Smooth muscle cell of the coronary artery (primary cell): ENCODE results near the gene KLLN. TPM values are rescaled to one million over a fixed set of nuclear protein-coding genes. Genes with fewer than 3 reads are reported as not detected.

Experiments used
- total RNA-seq: library from RNA; depleted of rRNA; stranded (reverse); fragments of >200 nt; gene quantifications from 2 replicates; pipeline ENCODE4 v1.2.3, GENCODE V29; 2014; ENCODE audit warnings: low replicate concordance

KLLN gene, protein sequence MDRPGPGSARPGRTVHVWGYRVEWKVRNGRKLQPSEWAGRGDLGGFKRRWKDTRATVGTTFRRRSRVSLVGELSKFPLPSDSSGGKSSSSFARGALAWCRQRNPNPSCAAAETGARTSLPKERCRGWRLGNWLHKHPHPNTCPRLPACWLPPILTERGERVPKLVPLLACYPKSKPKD
- 0.12 and 0.30 TPM in 2 replicates for total RNA-seq

DNA sequence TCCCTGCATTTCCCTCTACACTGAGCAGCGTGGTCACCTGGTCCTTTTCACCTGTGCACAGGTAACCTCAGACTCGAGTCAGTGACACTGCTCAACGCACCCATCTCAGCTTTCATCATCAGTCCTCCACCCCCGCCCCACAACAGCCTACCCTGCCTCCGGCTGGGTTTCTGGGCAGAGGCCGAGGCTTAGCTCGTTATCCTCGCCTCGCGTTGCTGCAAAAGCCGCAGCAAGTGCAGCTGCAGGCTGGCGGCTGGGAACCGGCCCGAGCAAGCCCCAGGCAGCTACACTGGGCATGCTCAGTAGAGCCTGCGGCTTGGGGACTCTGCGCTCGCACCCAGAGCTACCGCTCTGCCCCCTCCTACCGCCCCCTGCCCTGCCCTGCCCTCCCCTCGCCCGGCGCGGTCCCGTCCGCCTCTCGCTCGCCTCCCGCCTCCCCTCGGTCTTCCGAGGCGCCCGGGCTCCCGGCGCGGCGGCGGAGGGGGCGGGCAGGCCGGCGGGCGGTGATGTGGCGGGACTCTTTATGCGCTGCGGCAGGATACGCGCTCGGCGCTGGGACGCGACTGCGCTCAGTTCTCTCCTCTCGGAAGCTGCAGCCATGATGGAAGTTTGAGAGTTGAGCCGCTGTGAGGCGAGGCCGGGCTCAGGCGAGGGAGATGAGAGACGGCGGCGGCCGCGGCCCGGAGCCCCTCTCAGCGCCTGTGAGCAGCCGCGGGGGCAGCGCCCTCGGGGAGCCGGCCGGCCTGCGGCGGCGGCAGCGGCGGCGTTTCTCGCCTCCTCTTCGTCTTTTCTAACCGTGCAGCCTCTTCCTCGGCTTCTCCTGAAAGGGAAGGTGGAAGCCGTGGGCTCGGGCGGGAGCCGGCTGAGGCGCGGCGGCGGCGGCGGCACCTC lies at the start of gene KLLN, which contains the start of gene PTEN:
KLLN (minus strand) TSS at position 481 of the 891 bp plus-strand sequence. CDS start 1,046 bp downstream, outside the sequence.
PTEN (plus strand) TSS at position 573 of the 891 bp plus-strand sequence. CDS start 845 bp downstream, outside the sequence.

DNA sequence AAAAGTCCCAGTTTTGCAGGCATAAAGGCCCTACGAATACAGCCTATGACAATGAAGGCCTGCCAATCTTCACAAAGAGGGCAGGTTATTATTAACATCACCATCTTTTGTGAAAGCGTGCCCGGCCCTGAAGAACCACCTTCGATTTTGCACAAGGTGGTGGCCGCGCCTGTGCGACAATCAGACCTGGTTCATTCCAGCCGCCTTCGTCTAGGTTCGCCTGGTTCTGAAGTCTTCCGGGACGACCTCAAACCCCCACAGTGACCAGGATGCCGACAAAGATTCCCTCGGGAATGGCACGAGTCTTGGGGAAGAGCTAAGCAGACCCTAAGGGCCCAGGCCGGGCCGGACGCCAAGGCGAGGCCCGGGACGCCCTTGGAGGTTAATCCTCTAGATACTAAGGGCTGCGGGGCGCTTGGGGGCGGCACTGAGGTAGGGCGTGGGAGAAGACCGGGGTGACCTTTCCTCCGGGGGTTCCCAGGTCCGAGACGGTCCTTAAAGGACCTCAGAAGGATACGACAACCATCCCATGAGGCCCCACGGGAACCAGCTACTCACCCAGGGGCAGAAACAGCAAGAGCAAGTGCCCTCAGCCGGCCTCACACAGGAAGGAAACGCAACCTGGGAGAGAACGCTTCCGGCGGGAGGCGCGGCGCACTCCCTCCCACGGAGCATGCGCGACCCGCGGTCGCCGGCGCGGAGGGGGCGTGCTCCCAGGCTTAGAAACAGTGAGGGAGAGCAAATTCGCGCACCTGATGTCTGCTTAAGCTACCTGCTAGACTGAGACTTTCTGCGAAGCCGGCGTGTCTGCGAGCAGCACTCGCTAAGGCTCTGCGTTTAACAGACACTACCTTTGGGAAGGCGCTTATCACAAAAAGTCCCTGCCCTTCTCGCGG lies 45.5 kb downstream of the KLLN start, which contains the start of gene ATAD1:
ATAD1 (minus strand) TSS at position 618 of the 896 bp plus-strand sequence. CDS start 3,627 bp downstream, outside the sequence.

Other genes starting within 250 kb of the KLLN start
- gene PAPSS2, start 203.7 kb downstream of the KLLN start, total RNA-seq, result 122 and 168 TPM in 2 replicates
- 20.8 and 30.8 TPM in 2 replicates for gene ATAD1, start 45.3 kb downstream of the KLLN start, total RNA-seq
- 113 and 235 TPM in 2 replicates for gene PTEN, start 92 bp upstream of the KLLN start, total RNA-seq